GM19468 (cell line): ENCODE data around the gene CCDC39.

Experiments used
- ATAC-seq: cut with Tn5 transposase; IDR thresholded peaks from one replicate; pipeline ENCODE4 v1.9.1; 2021; ENCODE audit warnings: mild to moderate bottlenecking, moderate library complexity, moderate number of reproducible peaks; ENCODE audit not compliant: unreplicated experiment; ENCODE audit errors: extremely low read depth

The CCDC39 gene

DNA sequence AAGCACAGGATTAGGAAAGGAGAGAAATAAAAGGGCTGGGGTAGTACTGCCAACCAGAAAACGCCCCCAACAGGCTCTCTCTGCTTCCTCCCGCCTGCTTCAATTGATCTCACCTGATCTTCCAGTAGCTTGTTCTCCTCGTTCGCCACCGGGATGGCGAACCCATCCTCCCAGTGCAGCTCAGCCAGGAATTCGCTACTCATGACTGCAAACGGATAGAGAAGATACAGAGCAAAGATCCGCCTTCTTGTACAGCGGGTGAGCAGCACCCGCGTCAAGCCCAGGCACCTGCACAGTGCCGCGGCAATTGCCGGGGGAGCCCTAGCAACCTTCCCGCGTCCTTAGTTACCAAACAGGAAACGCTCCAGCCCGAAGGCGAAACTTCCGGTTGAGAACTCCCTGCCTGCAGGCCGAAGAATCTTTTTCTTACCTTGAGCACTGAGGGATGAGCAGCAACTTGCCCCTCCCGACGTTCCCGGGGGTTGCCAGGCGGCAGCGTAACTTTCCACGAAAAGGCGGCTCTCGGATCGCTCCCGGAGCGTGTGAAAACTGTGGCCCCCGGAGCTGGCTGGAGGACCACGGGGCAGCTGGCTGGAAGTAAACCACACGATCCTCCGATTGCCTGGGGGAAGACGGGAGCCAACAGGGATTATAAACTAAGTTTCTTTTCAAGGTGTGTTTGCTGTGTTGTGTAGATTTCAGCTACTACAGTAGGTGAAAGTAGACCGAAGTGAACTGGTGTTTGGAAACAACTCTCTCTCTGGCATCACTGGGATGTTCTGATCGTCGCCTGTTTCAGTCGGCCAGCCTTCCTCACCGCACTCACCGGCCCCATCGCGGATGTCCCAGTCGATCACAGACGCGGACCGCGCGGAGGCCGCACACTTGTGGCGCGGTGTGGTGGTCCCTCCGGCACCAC, at the start of gene CCDC39:
Gene CCDC39, minus strand, starts transcription at position 312 of the 919 bp plus-strand sequence. Its CDS starts 109 bp downstream, at position 203.
- ATAC-seq, result peak; percentile 94

DNA sequence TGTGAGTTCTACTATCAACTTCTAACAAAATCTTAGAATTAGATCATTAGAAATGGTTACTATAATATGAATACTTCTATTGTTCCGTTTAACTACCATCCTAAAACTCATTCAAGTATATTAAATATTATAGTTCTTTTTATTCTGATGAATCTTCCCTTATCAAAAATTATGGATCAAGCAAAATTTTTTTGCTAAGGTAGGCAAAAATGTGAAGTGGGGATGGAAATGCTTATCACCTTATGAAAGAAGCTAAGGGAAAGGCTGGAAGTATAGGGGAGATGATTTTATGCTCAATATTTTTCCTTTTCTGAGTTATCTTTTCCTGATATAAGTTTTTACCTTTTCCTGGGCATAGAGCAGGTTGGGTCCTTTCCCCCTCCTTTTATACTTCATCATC, 40.7 kb upstream of the CCDC39 start:
- no peak for ATAC-seq

GRCh38 chr3:180707896-180708295, 28.6 kb upstream of the CCDC39 start:
- no peak for ATAC-seq

DNA sequence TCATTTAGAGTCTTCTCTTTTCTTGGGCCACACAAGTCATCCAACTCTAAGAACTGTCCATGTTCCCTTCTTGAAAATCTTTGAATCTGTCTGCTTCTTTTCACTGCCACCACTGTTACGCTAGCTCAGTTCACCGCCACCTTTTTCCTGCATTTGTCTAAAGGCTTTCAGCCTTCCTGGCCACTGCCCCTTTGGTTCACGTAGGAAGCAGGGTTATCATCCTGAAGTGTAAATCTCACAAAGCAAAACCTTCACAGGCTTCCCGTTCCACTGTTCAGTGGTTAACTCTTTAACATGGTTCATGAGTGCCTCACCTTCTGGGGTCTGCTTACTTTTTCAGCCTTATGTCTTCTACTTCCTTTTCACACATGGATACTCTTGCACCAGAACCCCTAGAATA, 26.3 kb upstream of the CCDC39 start:
- ATAC-seq, result no peak

- no peak for ATAC-seq
These were observed 25.2 kb upstream of the CCDC39 start for GRCh38 chr3:180704532-180704931.

DNA sequence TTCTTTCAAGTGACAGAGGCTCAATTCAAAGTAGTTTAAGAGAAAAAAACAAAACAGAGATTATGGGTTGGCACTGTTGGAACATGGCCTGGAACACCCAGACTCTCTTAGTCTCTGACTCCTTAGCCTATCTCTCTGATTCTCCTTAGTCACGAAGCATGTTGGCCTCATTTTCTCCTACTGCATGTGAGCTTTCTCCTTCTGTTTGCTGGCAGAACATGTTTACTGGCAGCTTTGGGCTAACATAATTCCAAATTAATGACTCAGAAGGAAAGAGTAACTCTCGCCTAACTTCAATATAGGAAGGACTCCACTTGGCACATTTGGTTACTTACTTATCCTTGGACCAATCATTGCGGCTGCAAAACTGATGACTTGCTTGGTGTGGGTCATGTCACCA, 21.7 kb upstream of the CCDC39 start:
- ATAC-seq, result no peak

- ATAC-seq, result no peak
These were observed 19.5 kb upstream of the CCDC39 start for GRCh38 chr3:180698760-180699270.

GRCh38 chr3:180694321-180694720, 15.0 kb upstream of the CCDC39 start:
- no peak for ATAC-seq

DNA sequence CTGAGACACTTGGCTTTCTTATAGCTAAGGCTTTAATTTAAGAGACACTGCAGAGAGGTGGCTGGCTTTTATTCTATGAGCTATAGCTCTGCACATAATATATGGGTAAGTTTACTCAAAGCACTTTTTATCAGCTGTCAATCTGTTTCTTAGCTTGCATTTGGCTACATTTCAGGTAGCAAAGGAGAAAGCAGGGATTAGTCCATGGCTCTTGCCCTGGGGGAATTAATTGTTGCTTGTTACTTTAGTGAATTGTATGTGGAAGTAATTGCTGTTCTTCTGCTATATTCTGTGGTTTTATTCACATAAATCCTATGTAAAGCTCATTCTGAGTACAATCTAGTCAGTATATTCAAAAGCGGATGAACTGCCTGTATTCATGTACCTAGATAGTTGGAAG, 14.4 kb upstream of the CCDC39 start:
- ATAC-seq, result no peak

GRCh38 chr3:180690061-180690460, 10.8 kb upstream of the CCDC39 start:
- no peak for ATAC-seq

DNA sequence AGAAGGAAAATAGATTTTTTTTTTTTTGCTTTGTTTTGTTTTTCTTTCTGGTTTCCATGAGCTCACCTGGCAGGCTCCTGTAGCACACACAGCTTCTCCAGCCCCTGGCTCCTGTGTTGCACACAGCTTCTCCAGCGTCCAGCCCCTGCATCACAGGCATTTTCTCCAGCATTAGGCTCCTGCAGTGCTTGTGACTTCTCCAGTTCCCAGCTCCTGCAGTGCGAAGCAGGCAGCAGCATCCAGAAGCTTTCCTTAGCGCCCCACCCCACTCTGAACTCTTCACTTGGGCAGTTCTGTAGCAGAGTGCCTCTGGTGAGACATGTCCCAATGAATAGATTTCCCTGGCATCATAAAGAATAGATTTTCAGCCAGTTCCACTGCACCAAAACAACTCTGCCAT, 5.5 kb upstream of the CCDC39 start:
- ATAC-seq, result no peak

DNA sequence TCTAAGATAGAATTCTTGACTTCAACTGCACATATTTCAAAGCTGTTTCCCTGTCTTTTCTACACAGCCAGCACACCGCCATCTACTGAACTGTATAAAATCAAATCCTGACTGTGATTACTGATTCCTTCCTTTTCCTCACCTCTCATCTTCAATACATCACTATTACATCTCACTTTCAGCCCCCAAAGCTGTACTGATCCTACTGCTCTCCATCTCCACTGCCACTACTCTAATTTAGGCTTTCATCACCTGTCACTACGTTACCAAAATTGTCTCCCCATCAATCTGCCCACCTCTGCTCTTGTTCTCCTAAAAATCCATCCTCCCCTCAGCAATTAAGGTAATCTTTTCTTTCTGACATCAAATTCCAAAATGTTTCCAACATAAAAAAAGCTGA, 4.5 kb upstream of the CCDC39 start:
- no peak for ATAC-seq

DNA sequence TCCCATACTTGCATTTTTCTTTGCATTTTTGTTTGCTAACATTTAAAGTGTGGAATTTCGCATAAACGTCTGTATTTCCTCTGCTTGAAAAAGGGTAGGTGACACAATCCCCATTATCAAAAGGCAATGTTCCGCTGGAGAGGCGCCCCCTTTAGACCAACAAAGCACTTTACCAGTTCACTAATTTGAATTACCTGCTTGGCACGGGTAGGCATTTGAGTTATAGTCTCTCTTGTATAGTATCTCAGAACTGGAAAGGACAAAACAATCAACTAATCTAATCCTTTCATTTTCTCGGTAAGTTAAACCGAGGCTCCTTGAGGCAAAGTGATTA, 775 bp upstream of the CCDC39 start:
- peak; percentile 13 for ATAC-seq

- ATAC-seq, result no peak
These were observed 1.1 kb downstream of the CCDC39 start for GRCh38 chr3:180678231-180678630.

DNA sequence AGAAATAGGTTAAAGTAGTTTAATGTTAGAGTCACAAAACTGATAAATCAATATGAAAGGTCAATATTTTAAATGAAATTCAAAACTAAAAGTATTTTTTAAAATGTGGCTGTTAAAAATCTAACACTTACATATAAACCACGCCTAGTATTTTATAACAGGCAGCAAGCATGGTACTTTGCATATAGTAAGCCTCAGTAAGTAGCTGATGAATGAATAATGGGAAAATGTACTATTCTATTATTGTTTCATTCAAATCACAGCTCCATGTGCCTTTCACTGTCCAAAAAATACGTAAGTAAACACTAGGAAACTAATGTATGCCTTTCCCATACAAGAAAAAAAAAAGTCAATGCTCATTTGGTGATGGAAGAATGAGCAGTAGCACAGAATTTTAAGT, 17.8 kb downstream of the CCDC39 start:
- ATAC-seq, result no peak

DNA sequence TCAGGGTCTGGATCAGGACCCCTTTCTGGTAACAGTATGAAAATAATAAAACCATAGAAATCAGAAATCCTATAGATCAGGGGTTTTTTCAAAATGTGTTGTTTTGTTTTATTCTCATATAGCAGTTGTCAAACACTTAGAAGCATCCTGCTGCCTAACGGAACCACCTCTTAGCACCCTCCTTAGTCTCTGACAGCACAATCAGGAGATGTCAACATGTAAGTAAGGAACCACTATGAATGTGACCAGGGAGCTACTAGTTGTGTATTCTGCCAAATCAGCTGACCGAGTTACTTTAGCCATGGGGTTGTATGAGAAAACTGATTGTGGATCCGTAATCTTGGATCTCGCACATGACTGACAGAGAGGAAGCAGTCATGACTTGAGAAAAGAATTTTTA, 22.2 kb downstream of the CCDC39 start:
- no peak for ATAC-seq

- ATAC-seq, result no peak
These were observed 22.9 kb downstream of the CCDC39 start for GRCh38 chr3:180656406-180656805.

DNA sequence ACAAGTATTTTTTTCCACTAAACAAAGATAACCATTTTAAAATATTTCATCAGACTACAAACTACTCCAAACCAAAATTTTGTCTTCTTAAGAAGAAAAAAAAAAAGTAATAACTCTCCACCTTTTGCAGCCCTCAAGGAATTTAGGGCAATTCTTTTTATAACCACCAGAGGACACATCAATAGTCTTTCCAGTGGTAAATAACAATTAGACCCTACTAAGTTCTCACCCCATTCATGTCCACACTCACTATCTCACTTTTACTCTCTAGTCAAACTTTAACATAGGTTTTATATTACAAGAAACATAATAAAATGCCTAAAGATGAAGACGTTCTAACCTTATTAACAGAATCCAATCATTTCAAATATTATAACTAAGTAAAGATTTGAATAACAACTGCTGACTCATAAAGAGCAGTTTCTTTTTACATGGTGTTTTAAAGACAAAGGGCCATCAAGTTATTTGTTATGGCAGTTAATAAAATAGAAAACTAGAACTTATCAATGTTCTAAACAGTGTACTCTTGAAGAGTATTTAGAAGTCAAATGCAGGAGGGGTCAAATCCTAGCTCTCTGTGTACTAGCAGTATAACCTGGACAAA, 33.0 kb downstream of the CCDC39 start:
- ATAC-seq, result peak; percentile 33

- ATAC-seq, result no peak
These were observed 38.3 kb downstream of the CCDC39 start for GRCh38 chr3:180640987-180641386.

DNA sequence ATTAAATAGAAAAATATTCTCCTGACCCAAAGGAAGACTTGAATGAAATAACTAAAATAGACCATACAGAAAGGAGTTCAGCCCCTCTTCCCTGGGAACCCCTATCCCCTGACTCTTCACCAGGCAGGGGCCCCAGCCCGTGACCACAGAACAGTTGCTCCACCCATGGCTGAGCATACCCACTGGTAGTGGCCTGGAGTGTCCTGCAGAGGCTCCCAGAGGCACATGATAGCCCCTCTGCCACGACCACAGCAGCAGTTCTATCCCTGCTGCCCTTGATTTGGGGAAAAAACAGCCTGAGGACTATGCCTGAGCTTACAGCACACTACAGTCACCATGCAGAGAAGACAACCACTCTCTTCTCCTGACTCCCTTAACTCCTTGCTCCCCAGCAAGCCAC, 45.6 kb downstream of the CCDC39 start:
- ATAC-seq, result no peak

GRCh38 chr3:180631317-180631716, 48.0 kb downstream of the CCDC39 start:
- no peak for ATAC-seq

DNA sequence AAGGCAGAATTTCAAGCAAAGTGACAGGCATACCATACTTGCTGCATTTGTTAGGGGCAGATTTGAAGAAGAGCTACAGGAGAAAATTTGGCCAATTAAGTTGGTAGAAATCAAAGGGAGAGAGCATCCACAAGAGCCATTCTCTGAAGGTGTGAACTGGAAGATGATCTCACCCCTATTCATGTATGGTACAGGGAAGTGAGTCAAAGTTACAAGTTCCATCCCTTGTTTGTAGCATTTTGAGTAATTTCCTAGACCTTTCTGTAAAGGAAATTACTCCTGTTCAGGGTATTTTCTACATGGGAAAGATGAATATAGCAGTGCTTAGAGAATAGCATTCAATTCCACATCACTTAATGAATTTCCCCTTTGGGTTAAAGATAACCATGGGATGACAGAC, 48.9 kb downstream of the CCDC39 start:
- no peak for ATAC-seq
